Right renal cortex interstitium (tissue), 3 donors: ENCODE data around the gene CPT1A. TPM values are rescaled to one million over a fixed set of nuclear protein-coding genes. Genes with fewer than 3 reads are reported as not detected.

Experiments used
- DNase-seq, 3 donors: peaks; one replicate each; pipeline ENCODE4 v3.0.0-alpha.2; 2013; ENCODE audit warnings: low read depth in 3 of 3, low spot score in 2 of 3
- polyA plus RNA-seq, 3 donors: library from polyadenylated mRNA; unstranded; fragments of 120-200 nt; gene quantifications; one replicate each; pipeline ENCODE4 v1.2.1, GENCODE V29; 2013; ENCODE audit not compliant: insufficient read length in 3 of 3

Gene CPT1A
- polyA plus RNA-seq, 3 donors = 34.9 to 39.6 (median 35.0) TPM

GRCh38 chr11:68804786-68805185 lies 36.9 kb downstream of the CPT1A start:
- DNase-seq = no peak

DNA sequence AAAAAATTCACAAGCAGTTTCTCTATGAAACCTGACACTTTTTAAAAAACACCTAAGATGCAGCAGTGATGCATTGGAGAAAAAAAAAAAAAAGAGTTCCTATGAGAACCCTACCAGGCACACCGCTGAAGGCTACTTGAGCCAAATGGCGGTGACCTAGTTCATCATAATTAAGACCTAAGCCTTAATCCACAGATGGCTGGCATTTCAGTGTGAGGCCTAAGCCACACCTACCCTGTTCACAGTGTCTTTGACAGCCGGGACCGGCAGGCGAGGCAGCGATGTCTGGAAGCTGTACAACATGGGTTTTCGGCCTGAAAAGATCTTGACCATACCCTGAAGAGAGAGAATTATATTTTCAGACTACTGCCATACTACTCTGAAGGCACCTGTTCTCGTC lies 38.0 kb downstream of the CPT1A start:
- DNase-seq = no peak

DNA sequence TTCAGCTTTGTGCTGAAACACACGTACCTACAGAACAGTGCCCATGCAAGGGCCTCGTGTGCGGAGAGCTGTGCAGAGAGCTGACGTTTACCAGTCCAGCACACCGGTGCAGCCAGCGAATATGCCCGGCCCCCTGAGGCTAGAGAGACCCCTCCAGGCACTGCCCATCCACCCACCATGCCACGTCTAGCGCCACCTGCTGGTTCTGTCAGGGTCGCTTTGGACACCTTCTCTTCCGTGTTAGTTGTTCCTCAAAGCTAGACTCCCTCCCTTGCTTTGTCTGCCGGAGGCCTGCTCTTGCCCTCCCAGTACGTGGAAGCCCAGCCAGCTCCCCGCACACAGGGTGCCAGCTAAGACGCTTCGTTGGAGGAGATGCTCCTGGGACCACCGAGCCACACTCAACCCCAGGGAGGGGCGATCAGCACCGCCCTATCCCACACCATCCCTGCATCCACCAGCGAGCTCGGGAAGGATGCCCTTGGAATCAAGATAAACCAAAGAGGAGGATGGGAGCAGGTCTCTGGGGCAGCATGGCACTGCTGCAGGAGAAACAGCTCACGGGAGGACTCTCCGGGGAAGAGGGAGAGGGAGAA lies 43.4 kb downstream of the CPT1A start:
- no peak for DNase-seq

GRCh38 chr11:68796801-68797200 lies 44.9 kb downstream of the CPT1A start:
- no peak for DNase-seq

GRCh38 chr11:68792400-68792966 lies 49.2 kb downstream of the CPT1A start:
- DNase-seq = no peak

- no peak for DNase-seq
Measured at GRCh38 chr11:68784653-68785052, 57.1 kb downstream of the CPT1A start.

- no peak for DNase-seq
Measured at GRCh38 chr11:68783216-68783821, 58.4 kb downstream of the CPT1A start.

DNA sequence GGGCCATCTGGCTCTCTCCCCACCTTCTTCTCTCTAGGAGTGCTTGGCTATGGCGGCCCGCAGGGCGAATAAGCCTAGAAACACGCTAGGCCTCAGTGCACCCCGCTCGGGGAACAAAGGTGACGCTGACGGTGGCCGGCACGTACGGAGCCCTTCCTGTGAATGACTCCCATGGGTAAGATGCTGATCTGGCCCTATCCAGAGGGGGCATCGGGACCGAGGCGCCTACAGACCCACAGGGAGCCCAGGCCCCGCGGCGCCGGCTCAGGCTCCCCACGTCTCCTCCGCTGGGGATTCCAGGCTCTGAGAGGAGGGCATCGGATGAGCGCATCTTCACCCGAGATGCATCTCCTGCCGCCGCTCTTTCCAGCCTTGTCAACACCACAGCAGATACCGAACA lies 59.0 kb downstream of the CPT1A start:
- DNase-seq = no peak

- no peak for DNase-seq
Measured at GRCh38 chr11:68780829-68781228, 60.9 kb downstream of the CPT1A start.

GRCh38 chr11:68778205-68778604 lies 63.5 kb downstream of the CPT1A start:
- DNase-seq = no peak

- no peak for DNase-seq
Measured at GRCh38 chr11:68776442-68777235, 65.1 kb downstream of the CPT1A start.

DNA sequence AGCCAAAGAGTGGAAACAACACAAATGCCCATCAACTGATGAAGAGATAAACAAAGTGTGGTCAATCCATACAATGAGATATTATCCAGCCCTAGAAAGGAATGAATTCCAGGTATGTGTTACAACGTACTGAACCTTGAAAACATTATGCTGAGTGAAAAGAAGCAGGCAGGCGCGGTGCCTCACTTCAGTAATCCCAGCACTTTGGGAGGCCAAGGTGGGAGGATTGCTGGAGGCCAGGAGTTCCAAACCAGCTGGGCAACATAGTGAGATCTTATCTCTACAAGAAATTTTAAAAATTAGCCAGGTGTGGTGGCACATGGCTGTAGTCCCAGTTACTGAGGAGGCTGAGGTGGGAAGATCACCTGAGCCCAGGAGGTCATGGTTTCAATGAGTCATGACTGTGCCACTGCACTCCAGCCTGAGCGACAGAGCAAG lies 65.7 kb downstream of the CPT1A start:
- no peak for DNase-seq

- DNase-seq = no peak
Measured at GRCh38 chr11:68774194-68774585, 67.5 kb downstream of the CPT1A start.

DNA sequence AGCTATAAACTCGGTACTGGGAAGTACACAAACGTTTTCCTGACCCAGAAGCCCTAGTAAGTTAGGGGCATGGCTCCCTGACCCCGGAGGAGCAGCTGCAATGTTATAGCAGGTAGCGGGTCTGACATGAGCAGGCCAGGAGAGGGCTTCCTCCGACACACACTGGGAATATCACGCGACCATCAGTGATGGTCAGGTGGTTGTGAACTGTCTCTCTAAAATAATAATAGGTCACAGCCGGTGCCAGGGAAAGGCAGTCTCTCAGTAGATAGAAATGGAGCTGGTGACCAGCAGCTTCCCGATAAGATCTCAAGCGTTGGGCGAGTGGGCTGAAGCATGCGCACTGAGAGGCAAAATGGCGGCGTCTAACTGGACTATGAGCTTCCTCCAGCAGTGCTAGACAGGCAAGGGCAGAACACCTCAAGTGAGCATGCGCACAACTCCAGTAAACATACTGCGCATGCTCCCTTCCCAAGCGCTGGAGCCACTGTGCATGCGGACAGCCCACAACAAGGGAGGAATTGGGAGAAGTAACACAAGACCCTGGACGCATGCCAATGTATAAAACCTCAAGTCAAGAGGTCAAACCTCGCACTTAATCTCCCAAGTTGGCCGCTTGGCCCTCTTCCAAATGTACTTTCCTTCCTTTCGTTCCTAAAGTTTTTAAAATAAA lies 68.1 kb downstream of the CPT1A start:
- DNase-seq = peak in 2 of 3 donors; percentile 69 to 70

DNA sequence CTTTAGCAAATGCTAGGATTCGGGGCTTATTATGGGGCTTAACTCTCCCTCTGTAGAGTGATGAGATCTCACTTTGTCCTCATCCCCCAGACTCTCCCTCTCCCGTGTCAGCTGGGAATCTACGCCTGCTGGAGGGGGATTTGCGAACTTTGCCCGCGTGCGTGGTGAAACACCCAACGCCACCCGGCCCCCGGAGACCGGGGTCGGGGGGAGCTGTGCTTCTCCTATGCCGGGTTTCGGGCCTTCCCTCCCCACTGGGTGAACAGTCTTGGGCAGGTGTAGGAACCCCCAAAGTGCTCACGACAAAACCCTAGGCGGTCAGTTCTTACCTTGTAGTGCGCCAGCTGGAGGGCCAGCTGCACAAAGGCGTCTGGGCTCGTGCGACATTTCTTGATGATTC lies 68.8 kb downstream of the CPT1A start:
- DNase-seq = no peak

- no peak for DNase-seq
Measured at GRCh38 chr11:68770781-68771180, 70.9 kb downstream of the CPT1A start.

DNA sequence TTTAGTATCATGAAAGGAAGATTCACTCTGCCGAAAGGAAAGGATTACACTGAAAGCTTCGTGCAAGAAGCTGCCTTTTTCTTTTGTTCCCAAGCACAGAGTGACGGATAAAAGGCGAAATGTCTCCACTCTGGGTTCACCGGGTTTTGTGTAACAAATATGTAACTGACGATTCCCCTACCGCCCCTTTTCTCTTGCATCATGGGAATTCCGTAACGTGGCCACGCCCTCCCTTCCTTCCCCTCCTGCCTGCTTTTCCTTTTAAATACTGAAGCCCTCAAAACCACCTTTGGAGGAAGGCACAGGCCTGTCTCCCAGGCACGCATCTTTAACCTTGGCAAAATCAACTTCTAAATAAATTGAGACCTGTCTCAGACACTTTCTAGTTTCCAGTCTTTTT lies 74.0 kb downstream of the CPT1A start:
- DNase-seq = no peak

GRCh38 chr11:68766786-68767185 lies 74.9 kb downstream of the CPT1A start:
- DNase-seq = no peak

- DNase-seq = no peak
Measured at GRCh38 chr11:68764746-68765145, 77.0 kb downstream of the CPT1A start.

- no peak for DNase-seq
Measured at GRCh38 chr11:68763926-68764657, 77.6 kb downstream of the CPT1A start.
